ENCODE data around the gene ANKS4B. TPM values are rescaled to one million over a fixed set of nuclear protein-coding genes. Genes with fewer than 3 reads are reported as not detected.

ANKS4B gene
- total and polyA plus RNA-seq, 2 experiments from 2014 or later, result not detected

GRCh38 chr16:21218153-21218552 lies 15.3 kb upstream of the ANKS4B start:
- Histone ChIP-seq H3K27me3 (peaks cover 4% of the 10 kb centered on the region), H3K9me3 (ENCODE audit: low read depth) (no peaks in the 10 kb centered on the region), H3K27ac (no peak overlapping the region), H3K4me1 (ENCODE audit: low read depth) (no peaks in the 10 kb centered on the region), H3K4me3 (no peak overlapping the region), H3K36me3 (no peaks in the 10 kb centered on the region)
- peak in 1 of 2 donors; percentile 31 for DNase-seq (ENCODE audit: low read depth in 1 of 2, low spot score in 1 of 2)
- TF ChIP-seq CTCF (IDR thresholded peaks at IDR 0.05; ENCODE audit: low read depth, low read length), result no peak

DNA sequence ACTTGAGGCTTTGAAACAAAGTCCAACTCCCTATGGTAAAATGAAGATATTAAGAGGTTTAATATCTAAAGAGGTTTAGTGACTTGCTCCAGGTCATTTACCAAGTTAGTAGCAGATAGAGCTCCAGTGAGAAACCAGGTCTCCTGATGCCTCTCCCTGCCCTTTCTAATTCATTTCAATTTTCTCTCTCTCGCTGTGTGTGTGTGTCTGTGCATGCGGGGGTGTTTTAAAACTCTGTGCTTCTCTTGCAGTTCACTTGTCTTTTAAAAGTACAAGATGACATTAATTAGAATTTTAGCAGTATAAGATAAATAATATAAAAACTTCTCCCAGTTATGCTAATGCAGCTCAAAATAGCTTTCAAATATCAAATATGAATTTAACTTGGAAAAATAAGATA lies 13.9 kb upstream of the ANKS4B start:
- no peaks in the 10 kb centered on the region for H3K4me1 ChIP-seq (ENCODE audit: low read depth)
- H3K36me3 ChIP-seq, result no peaks in the 10 kb centered on the region
- H3K9me3 ChIP-seq (ENCODE audit: low read depth), result no peaks in the 10 kb centered on the region
- H3K4me3 ChIP-seq, result no peak overlapping the region
- H3K27me3 ChIP-seq, result peaks cover 4% of the 10 kb centered on the region
- no peak for TF ChIP-seq CTCF (IDR thresholded peaks at IDR 0.05; ENCODE audit: low read depth, low read length)
- DNase-seq (ENCODE audit: low read depth in 1 of 2, low spot score in 1 of 2), result no peak
- no peak overlapping the region for H3K27ac ChIP-seq

DNA sequence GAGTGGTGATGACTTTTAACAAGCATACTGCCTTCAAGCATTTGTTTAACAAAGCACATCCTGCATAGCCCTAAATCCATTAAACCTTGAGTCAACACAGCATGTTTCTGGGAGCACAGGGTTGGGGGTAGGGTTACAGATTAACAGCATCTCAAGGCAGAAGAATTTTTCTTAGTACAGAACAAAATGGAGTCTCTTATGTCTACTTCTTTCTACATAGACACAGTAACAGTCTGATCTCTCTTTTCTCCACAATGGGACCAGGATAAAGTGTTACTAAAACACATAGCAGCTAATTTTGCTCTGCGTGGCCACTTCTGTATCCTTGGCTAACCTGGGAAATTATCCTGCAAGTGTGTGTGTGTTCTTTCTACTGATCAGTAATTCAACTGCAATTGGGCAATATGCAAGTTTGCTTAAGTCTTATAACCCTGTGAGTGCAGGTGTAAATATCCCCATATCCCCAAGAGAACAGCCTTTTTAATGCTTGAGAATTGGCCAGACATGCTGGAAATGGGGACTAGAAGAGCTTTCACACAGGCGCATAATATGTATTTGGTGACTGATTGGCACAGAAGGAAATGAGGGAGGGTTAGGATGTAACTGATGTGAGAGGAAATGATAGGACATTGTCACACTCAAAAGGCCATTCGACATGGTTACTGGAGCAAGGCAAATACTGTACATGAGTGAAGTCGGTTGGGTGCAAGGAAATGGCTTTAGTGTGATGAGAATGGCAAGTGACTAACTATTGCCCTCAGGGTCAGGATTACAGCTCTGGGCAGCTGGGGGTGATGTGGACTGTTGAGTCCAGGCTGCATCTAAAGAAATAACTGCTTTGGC lies 10.8 kb upstream of the ANKS4B start:
- H3K4me3 ChIP-seq, result no peak overlapping the region
- no peaks in the 10 kb centered on the region for H3K36me3 ChIP-seq
- H3K27ac ChIP-seq, result no peak overlapping the region
- no peaks in the 10 kb centered on the region for H3K4me1 ChIP-seq (ENCODE audit: low read depth)
- DNase-seq (ENCODE audit: low read depth in 1 of 2, low spot score in 1 of 2), result no peak
- no peak for TF ChIP-seq CTCF (IDR thresholded peaks at IDR 0.05; ENCODE audit: low read depth, low read length)
- peaks cover 4% of the 10 kb centered on the region for H3K27me3 ChIP-seq
- H3K9me3 ChIP-seq (ENCODE audit: low read depth), result no peaks in the 10 kb centered on the region

DNA sequence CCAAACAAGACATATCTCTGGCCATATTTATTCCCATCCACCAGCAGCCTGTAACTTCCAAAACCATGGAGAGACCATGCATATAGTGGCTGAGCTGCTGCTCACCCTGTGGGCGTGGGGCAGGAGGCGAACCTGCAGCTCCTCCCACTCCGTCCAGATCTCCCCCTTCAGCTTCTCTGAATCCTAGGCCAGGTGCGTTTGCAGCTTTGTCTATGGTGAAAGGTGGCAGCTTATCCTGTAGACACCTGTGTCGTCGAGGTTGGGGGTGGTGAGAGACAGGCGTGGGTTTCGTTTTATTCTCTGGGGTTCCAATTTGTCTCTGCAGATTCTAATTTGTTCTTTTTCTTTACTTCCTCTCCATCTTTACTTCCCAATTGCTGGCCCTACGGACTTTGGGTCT lies 9.7 kb upstream of the ANKS4B start:
- Histone ChIP-seq H3K4me3 (no peak overlapping the region), H3K9me3 (ENCODE audit: low read depth) (no peaks in the 10 kb centered on the region), H3K27me3 (peaks cover 4% of the 10 kb centered on the region), H3K27ac (no peak overlapping the region), H3K36me3 (no peaks in the 10 kb centered on the region), H3K4me1 (ENCODE audit: low read depth) (no peaks in the 10 kb centered on the region)
- no peak for TF ChIP-seq CTCF (IDR thresholded peaks at IDR 0.05; ENCODE audit: low read depth, low read length)
- DNase-seq (ENCODE audit: low read depth in 1 of 2, low spot score in 1 of 2), result no peak

- Histone ChIP-seq H3K36me3 (no peaks in the 10 kb centered on the region), H3K27ac (no peak overlapping the region), H3K9me3 (ENCODE audit: low read depth) (no peaks in the 10 kb centered on the region), H3K4me1 (ENCODE audit: low read depth) (no peaks in the 10 kb centered on the region), H3K27me3 (peaks cover 4% of the 10 kb centered on the region), H3K4me3 (no peak overlapping the region)
- DNase-seq (ENCODE audit: low read depth in 1 of 2, low spot score in 1 of 2), result no peak
- no peak for TF ChIP-seq CTCF (IDR thresholded peaks at IDR 0.05; ENCODE audit: low read depth, low read length)
Observed at GRCh38 chr16:21224800-21225199, 8.7 kb upstream of the ANKS4B start.

All from cardiac muscle cell (in vitro differentiated cells and primary cell).